ENCODE measurements around the gene SV2C. TPM values are rescaled to one million over a fixed set of nuclear protein-coding genes. Genes with fewer than 3 reads are reported as not detected.

Gene SV2C
- total RNA-seq, 4 donors from 2014 or later = 0.87 to 1.7 (median 1.4) TPM

GRCh38 chr5:76326577-76327302 lies 243.6 kb downstream of the SV2C start:
- 31 to 33% methylated on average over 10 of the region's 10 CpGs for WGBS, 2 donors
- no peaks in the 10 kb centered on the region for H3K27me3 ChIP-seq
- peaks cover 0 to 6% (median 2%) of the 10 kb centered on the region in 4 donors for H3K9me3 ChIP-seq
- H3K27ac ChIP-seq = peak overlapping the region in 1 of 4 donors; percentile 15
- H3K4me1 ChIP-seq = peaks cover 0 to 18% (median 4%) of the 10 kb centered on the region in 4 donors
- H3K36me3 ChIP-seq = no peaks in the 10 kb centered on the region
- TF ChIP-seq CTCF (IDR thresholded peaks at IDR 0.05) (no peak), EP300 (IDR thresholded peaks at IDR 0.05) (no peak), POLR2A (IDR thresholded peaks at IDR 0.05) (no peak)
- no peak for DNase-seq (ENCODE audit: low spot score in 2 of 2)
- no peak overlapping the region for H3K4me3 ChIP-seq

GRCh38 chr5:76329346-76329745 lies 246.2 kb downstream of the SV2C start:
- no peak overlapping the region for H3K27ac ChIP-seq
- no peaks in the 10 kb centered on the region for H3K36me3 ChIP-seq
- peaks cover 0 to 25% (median 4%) of the 10 kb centered on the region in 4 donors for H3K4me1 ChIP-seq
- H3K9me3 ChIP-seq = no peaks in the 10 kb centered on the region
- H3K4me3 ChIP-seq = no peak overlapping the region
- no peaks in the 10 kb centered on the region for H3K27me3 ChIP-seq
- no peak for DNase-seq (ENCODE audit: low spot score in 2 of 2)
- TF ChIP-seq POLR2A (IDR thresholded peaks at IDR 0.05) (no peak), CTCF (IDR thresholded peaks at IDR 0.05) (no peak), EP300 (IDR thresholded peaks at IDR 0.05) (no peak)

- Histone ChIP-seq H3K27me3 (no peaks in the 10 kb centered on the region), H3K27ac (no peak overlapping the region), H3K4me1 (peaks cover 0 to 16% (median 4%) of the 10 kb centered on the region in 4 donors), H3K9me3 (no peaks in the 10 kb centered on the region), H3K4me3 (no peak overlapping the region), H3K36me3 (no peaks in the 10 kb centered on the region)
- DNase-seq (ENCODE audit: low spot score in 2 of 2) = no peak
- 77 to 83% methylated on average over 4 of the region's 4 CpGs for WGBS, 2 donors
- no peak for TF ChIP-seq CTCF (IDR thresholded peaks at IDR 0.05)
- TF ChIP-seq EP300 (IDR thresholded peaks at IDR 0.05) = no peak
- no peak for TF ChIP-seq POLR2A (IDR thresholded peaks at IDR 0.05)
Measured at GRCh38 chr5:76331126-76331525, 247.9 kb downstream of the SV2C start.

GRCh38 chr5:76332102-76332501 lies 248.9 kb downstream of the SV2C start:
- no peak for DNase-seq (ENCODE audit: low spot score in 2 of 2)
- no peak for TF ChIP-seq EP300 (IDR thresholded peaks at IDR 0.05)
- no peak for TF ChIP-seq CTCF (IDR thresholded peaks at IDR 0.05)
- TF ChIP-seq POLR2A (IDR thresholded peaks at IDR 0.05) = no peak
- no peak overlapping the region for H3K4me3 ChIP-seq
- 84 to 95% methylated on average over 4 of the region's 4 CpGs for WGBS, 2 donors
- no peak overlapping the region for H3K27ac ChIP-seq
- peaks cover 0 to 7% (median under 1%) of the 10 kb centered on the region in 4 donors for H3K4me1 ChIP-seq
- no peaks in the 10 kb centered on the region for H3K9me3 ChIP-seq
- H3K36me3 ChIP-seq = no peaks in the 10 kb centered on the region
- H3K27me3 ChIP-seq = no peaks in the 10 kb centered on the region

GRCh38 chr5:76332611-76333205 lies 249.5 kb downstream of the SV2C start:
- Histone ChIP-seq H3K4me1 (peaks cover 0 to 9% (median under 1%) of the 10 kb centered on the region in 4 donors), H3K9me3 (no peaks in the 10 kb centered on the region), H3K27me3 (no peaks in the 10 kb centered on the region), H3K27ac (no peak overlapping the region), H3K4me3 (no peak overlapping the region), H3K36me3 (no peaks in the 10 kb centered on the region)
- WGBS, 2 donors = 67 to 74% methylated on average over 2 of the region's 2 CpGs
- DNase-seq (ENCODE audit: low spot score in 2 of 2) = no peak
- no peak for TF ChIP-seq EP300 (IDR thresholded peaks at IDR 0.05)
- TF ChIP-seq CTCF (IDR thresholded peaks at IDR 0.05) = no peak
- no peak for TF ChIP-seq POLR2A (IDR thresholded peaks at IDR 0.05)

All from tibial nerve (tissue), 4 donors.